ENCODE data around the gene PLS1.

DNA sequence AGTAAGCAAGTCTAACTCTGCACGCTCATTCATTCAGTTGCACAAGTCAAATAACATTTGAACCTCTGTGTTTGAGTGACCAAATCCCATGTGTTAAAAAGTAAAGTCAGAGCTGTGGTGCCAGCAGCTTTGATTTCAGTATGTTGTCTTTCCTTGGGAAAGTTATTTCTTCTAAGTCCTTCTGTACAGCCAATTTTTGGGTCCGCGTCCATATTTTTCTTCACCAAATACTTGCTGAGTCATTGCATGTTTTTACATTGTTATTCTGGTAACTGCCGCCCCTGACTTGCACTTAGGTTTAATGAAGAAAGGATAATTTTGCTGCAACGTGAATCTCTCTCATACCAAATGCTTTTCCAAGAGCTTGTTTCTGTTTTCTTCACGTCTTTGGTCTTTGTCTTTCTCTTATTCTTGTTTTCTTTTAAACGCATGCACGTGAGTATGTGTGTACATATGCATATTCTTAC lies 56.7 kb downstream of the PLS1 start:
- TF ChIP-seq, protein P1, sequence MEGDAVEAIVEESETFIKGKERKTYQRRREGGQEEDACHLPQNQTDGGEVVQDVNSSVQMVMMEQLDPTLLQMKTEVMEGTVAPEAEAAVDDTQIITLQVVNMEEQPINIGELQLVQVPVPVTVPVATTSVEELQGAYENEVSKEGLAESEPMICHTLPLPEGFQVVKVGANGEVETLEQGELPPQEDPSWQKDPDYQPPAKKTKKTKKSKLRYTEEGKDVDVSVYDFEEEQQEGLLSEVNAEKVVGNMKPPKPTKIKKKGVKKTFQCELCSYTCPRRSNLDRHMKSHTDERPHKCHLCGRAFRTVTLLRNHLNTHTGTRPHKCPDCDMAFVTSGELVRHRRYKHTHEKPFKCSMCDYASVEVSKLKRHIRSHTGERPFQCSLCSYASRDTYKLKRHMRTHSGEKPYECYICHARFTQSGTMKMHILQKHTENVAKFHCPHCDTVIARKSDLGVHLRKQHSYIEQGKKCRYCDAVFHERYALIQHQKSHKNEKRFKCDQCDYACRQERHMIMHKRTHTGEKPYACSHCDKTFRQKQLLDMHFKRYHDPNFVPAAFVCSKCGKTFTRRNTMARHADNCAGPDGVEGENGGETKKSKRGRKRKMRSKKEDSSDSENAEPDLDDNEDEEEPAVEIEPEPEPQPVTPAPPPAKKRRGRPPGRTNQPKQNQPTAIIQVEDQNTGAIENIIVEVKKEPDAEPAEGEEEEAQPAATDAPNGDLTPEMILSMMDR (conservative IDR thresholded peaks at IDR 0.05) = no peak
- no peak for TF ChIP-seq EZH2 (IDR thresholded peaks at IDR 0.05; ENCODE audit: low read depth)

All from PC-9 (cell line).